Keratinocyte (primary cell): ENCODE data around the gene GSTM4. TPM values are rescaled to one million over a fixed set of nuclear protein-coding genes. Genes with fewer than 3 reads are reported as not detected.

ENCODE experiments used
- DNase-seq: peaks from one replicate; pipeline ENCODE4 v3.0.0-alpha.2; 2011; ENCODE audit warnings: low read depth, missing footprints, low spot score
- FAIRE-seq: peaks from 2 replicates; lab custom pipeline; 2011; peaks lifted over from hg19 to GRCh38; lab: Jason Lieb, UNC
- H2AFZ ChIP-seq: 2 replicates; pipeline ENCODE4 v1.6.0; 2012; ENCODE audit warnings: low read length, control low read depth, inconsistent platforms; ENCODE audit not compliant: control insufficient read depth
- H3K27ac ChIP-seq: 2 replicates; pipeline ENCODE4 v1.5.1; 2011; ENCODE audit warnings: low read length; ENCODE audit not compliant: control insufficient read depth, insufficient read depth
- H3K27me3 ChIP-seq: 3 replicates; pipeline ENCODE4 v1.6.0; 2011; ENCODE audit warnings: low read length; ENCODE audit not compliant: control insufficient read depth, insufficient read depth; ENCODE audit errors: extremely low read depth
- H3K36me3 ChIP-seq, 2 experiments: 2 replicates in 1 of 2; 3 replicates in 1 of 2; pipeline ENCODE4 v1.5.1; 2011; ENCODE audit warnings: low read length in 2 of 2, mild to moderate bottlenecking in 1 of 2; ENCODE audit not compliant: control insufficient read depth in 2 of 2, insufficient read depth in 2 of 2; ENCODE audit errors: extremely low read depth in 1 of 2
- H3K4me1 ChIP-seq: 3 replicates; pipeline ENCODE4 v1.5.1; 2011; ENCODE audit warnings: low read length; ENCODE audit not compliant: control insufficient read depth, insufficient read depth; ENCODE audit errors: extremely low read depth
- H3K4me2 ChIP-seq: 3 replicates; pipeline ENCODE4 v1.6.0; 2011; ENCODE audit warnings: low read depth, low read length; ENCODE audit not compliant: control insufficient read depth, insufficient read depth; ENCODE audit errors: extremely low read depth
- H3K4me3 ChIP-seq, 3 experiments: fragments of 200-600 bp in 1 of 3; sonication (generic) in 1 of 3; 2 replicates in 2 of 3; 3 replicates in 1 of 3; pipeline ENCODE4 v1.5.1; 2011 to 2016; ENCODE audit warnings: low read length in 3 of 3, mild to moderate bottlenecking in 3 of 3, control low read depth in 2 of 3, inconsistent platforms in 1 of 3, low read depth in 1 of 3, mixed read lengths in 1 of 3, mixed run types in 1 of 3, moderate library complexity in 1 of 3; ENCODE audit not compliant: control insufficient read depth in 2 of 3, insufficient read depth in 2 of 3; ENCODE audit errors: extremely low read depth in 1 of 3
- H3K79me2 ChIP-seq: 2 replicates; pipeline ENCODE4 v1.6.0; 2012; ENCODE audit warnings: low read length; ENCODE audit not compliant: control insufficient read depth, insufficient read depth
- H3K9ac ChIP-seq: 3 replicates; pipeline ENCODE4 v1.6.0; 2011; ENCODE audit warnings: low read length; ENCODE audit not compliant: control insufficient read depth, insufficient read depth; ENCODE audit errors: extremely low read depth
- H3K9me1 ChIP-seq: 3 replicates; pipeline ENCODE4 v1.6.0; 2011; ENCODE audit warnings: low read length; ENCODE audit not compliant: control insufficient read depth, insufficient read depth; ENCODE audit errors: extremely low read depth
- H3K9me3 ChIP-seq: 2 replicates; pipeline ENCODE4 v1.5.1; 2012; ENCODE audit warnings: low read depth, low read length; ENCODE audit not compliant: control insufficient read depth
- H4K20me1 ChIP-seq: 3 replicates; pipeline ENCODE4 v1.6.0; 2011; ENCODE audit warnings: low read length; ENCODE audit not compliant: control insufficient read depth, insufficient read depth; ENCODE audit errors: extremely low read depth
- EZH2 ChIP-seq: IDR thresholded peaks from one replicate; pipeline ENCODE4 v1.6.1; 2012; ENCODE audit warnings: inconsistent platforms, mild to moderate bottlenecking, low read length, moderate library complexity
- dilution Hi-C: fragments of 300-500 bp; cut with MboI; formaldehyde crosslinking; loops from one replicate; pipeline ENCODE4 v1.7.0; 2020; ENCODE audit warnings: low sequenced_read_pairs; ENCODE audit not compliant: extremely low pct_ligation_motif_present
- polyA plus RNA-seq, 5 experiments: library from polyadenylated mRNA; depleted of rRNA in 3 of 5; stranded (reverse) in 3 of 5; stranded (forward) in 1 of 5; unstranded in 1 of 5; fragments of >200 nt; gene quantifications; 1 replicate in 1 of 5; 2 replicates in 3 of 5; 3 replicates in 1 of 5; pipeline versions ENCODE4 v1.2.1 to v1.2.3, GENCODE V29; 2011 to 2012; ENCODE audit warnings: missing spikeins in 2 of 5, low read depth in 1 of 5, low replicate concordance in 1 of 5
- TF ChIP-seq, protein P1 (sequence below), 3 experiments: IDR thresholded peaks in 1 of 3; conservative IDR thresholded peaks in 1 of 3; optimal IDR thresholded peaks in 1 of 3; 2 replicates in 2 of 3; 3 replicates in 1 of 3; pipeline versions ENCODE3 to v1.5.1; 2011; ENCODE audit warnings: low read length in 3 of 3, mild to moderate bottlenecking in 3 of 3, moderate library complexity in 2 of 3, control low read depth in 1 of 3, inconsistent platforms in 1 of 3; ENCODE audit not compliant: insufficient read depth in 2 of 3; ENCODE audit errors: extremely low read depth in 1 of 3

Gene GSTM4
- polyA plus RNA-seq, 1 donor (not counting 4 experiments of a cell fraction or from before 2014, with no cell fraction given) = 15.9 TPM

DNA sequence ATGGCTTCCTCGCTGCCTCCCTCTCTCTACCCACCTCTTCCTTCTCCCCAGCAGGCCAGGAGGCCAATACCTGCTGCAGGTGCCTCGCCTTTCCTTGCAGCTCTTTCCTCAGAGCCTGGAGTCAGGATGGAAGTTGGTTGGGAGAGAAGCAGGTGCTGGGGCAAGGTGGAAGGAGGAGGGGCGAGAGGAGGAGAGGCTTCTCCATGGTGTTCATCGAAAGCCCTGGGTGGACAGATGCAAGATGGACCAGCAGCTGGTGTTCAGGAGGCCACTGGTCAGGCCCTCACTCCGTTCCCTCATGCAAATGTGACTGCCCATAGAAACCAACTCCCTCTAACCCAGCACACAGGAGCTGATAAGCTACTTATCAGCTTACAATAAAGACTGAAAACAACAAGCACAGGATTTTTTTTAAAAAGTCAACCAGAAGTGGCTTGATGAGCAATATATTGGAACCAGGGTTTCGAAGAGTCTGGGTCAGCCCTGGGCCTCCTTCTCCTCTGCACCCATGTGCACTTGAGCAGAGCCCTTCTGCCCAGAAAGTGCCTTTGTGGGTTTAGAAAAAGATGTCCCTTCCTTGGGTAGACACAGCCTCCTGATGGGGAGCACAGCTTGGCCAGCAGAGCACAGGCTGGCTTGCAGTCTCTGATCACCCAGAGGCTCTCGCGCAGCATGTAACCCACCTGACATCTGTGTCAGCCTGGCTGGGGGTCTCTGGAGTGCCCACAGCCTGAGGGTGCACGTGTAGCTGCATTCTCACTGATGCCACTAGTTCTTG, 16.6 kb upstream of the GSTM4 start:
- Histone ChIP-seq H3K9me1 (no peaks in the 10 kb centered on the region), H3K9me3 (no peaks in the 10 kb centered on the region), H3K79me2 (no peaks in the 10 kb centered on the region), H3K4me3 (no peak overlapping the region), H3K27me3 (no peaks in the 10 kb centered on the region), H2AFZ (no peak overlapping the region), H3K27ac (no peak overlapping the region), H3K4me1 (no peaks in the 10 kb centered on the region), H3K36me3 (no peaks in the 10 kb centered on the region), H3K9ac (no peak overlapping the region), H3K4me2 (no peak overlapping the region), H4K20me1 (no peaks in the 10 kb centered on the region)
- TF ChIP-seq, protein P1, sequence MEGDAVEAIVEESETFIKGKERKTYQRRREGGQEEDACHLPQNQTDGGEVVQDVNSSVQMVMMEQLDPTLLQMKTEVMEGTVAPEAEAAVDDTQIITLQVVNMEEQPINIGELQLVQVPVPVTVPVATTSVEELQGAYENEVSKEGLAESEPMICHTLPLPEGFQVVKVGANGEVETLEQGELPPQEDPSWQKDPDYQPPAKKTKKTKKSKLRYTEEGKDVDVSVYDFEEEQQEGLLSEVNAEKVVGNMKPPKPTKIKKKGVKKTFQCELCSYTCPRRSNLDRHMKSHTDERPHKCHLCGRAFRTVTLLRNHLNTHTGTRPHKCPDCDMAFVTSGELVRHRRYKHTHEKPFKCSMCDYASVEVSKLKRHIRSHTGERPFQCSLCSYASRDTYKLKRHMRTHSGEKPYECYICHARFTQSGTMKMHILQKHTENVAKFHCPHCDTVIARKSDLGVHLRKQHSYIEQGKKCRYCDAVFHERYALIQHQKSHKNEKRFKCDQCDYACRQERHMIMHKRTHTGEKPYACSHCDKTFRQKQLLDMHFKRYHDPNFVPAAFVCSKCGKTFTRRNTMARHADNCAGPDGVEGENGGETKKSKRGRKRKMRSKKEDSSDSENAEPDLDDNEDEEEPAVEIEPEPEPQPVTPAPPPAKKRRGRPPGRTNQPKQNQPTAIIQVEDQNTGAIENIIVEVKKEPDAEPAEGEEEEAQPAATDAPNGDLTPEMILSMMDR (optimal IDR thresholded peaks at IDR 0.05 in 1 of 3, IDR thresholded peaks at IDR 0.05 in 1 of 3, conservative IDR thresholded peaks at IDR 0.05 in 1 of 3; ENCODE audit: extremely low read depth in 1 of 3, insufficient read depth in 2 of 3, low read length in 3 of 3) = no peak
- TF ChIP-seq EZH2 = no peak
- dilution Hi-C loops = no loop called here
- DNase-seq (no peak), FAIRE-seq (no peak)

DNA sequence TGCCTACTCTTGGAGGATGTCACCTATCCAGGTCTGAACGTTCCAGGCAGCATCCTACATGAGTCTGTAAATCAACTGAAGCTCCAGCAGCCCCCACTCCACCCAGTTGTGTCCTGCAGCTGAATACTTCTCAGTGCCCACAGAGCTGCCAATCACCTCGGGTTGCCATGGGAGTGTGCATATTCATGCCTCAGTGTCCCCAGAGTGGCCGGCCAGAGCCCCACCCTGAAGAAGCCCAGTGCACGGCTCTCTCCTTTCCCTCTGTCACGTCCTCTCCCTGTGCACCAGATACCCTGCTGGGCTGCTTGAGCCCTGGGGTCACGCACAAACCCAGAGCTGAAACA, 16.1 kb upstream of the GSTM4 start:
- Histone ChIP-seq H3K4me1 (no peaks in the 10 kb centered on the region), H3K79me2 (no peaks in the 10 kb centered on the region), H4K20me1 (no peaks in the 10 kb centered on the region), H3K9ac (no peak overlapping the region), H3K9me1 (no peaks in the 10 kb centered on the region), H3K36me3 (no peaks in the 10 kb centered on the region), H2AFZ (no peak overlapping the region), H3K27me3 (no peaks in the 10 kb centered on the region), H3K9me3 (no peaks in the 10 kb centered on the region), H3K4me3 (no peak overlapping the region), H3K27ac (no peak overlapping the region), H3K4me2 (no peak overlapping the region)
- FAIRE-seq (no peak), DNase-seq (no peak)
- dilution Hi-C loops = no loop called here
- TF ChIP-seq, protein P1 (optimal IDR thresholded peaks at IDR 0.05 in 1 of 3, IDR thresholded peaks at IDR 0.05 in 1 of 3, conservative IDR thresholded peaks at IDR 0.05 in 1 of 3; ENCODE audit: extremely low read depth in 1 of 3, insufficient read depth in 2 of 3, low read length in 3 of 3) = no peak
- no peak for TF ChIP-seq EZH2
